HepG2 (cell line): Measurements from ENCODE around the gene KCNJ5.

Experiments
- EED ChIP-seq: sonication (generic); formaldehyde crosslinking; IDR thresholded peaks from 2 replicates; pipeline ENCODE4 v1.5.0; 2020; ENCODE audit warnings: mild to moderate bottlenecking, missing genetic modification reagents
- EHMT2 ChIP-seq: fragments of 200-600 bp; sonication (generic); IDR thresholded peaks from 2 replicates; pipeline ENCODE4 v1.7.0; 2017; ENCODE audit warnings: antibody characterized with exemption, low read depth, low read length, borderline replicate concordance
- EZH2 ChIP-seq: conservative IDR thresholded peaks from 2 replicates; pipeline ENCODE4 v1.6.1; 2012; ENCODE audit warnings: mild to moderate bottlenecking, low read depth, low read length, moderate library complexity
- JUND ChIP-seq: sonication (generic); formaldehyde crosslinking; IDR thresholded peaks from 2 replicates; pipeline ENCODE4 v1.8.0; 2022; ENCODE audit warnings: mild to moderate bottlenecking, missing genetic modification reagents
- MAFK ChIP-seq, 2 experiments: IDR thresholded peaks in 1 of 2; conservative IDR thresholded peaks in 1 of 2; 2 replicates each; pipeline ENCODE4 v1.6.1; 2011; ENCODE audit warnings: improper control_type of control experiment in 2 of 2, low read length in 2 of 2
- NRL ChIP-seq: sonication (generic); formaldehyde crosslinking; IDR thresholded peaks from 2 replicates; pipeline ENCODE4 v1.5.0; 2020; ENCODE audit warnings: missing genetic modification reagents, mild to moderate bottlenecking, moderate library complexity, borderline replicate concordance
- ZNF343 ChIP-seq: sonication (generic); formaldehyde crosslinking; IDR thresholded peaks from 2 replicates; pipeline ENCODE4 v1.4.0; 2020; ENCODE audit warnings: mild to moderate bottlenecking, missing genetic modification reagents

DNA sequence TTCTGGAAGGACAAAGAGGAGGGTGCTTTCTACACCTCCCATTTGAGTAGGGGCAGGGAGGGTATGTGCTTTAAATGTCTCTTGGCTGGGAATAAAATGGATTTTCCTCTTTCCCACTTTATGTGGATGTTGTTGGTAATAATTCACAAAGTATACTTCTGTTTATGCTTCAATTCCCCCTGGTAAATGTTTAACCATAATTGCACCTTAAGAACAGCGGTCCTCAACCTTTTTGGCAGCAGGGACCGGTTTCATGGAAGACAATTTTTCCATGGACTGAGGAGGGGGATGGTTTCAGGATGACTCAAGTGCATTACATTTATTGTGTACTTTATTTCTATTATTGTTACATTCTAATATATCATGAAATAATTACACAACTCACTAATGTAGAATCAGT lies 55.5 kb downstream of the KCNJ5 start:
- TF ChIP-seq EHMT2: no peak
- no peak for TF ChIP-seq NRL
- no peak for TF ChIP-seq JUND (CRISPR knock-in tag)
- TF ChIP-seq EZH2: no peak
- TF ChIP-seq ZNF343 (CRISPR knock-in tag): no peak
- no peak for TF ChIP-seq EED (CRISPR knock-in tag)
- no peak for TF ChIP-seq MAFK (conservative IDR thresholded peaks at IDR 0.05 in 1 of 2, IDR thresholded peaks at IDR 0.05 in 1 of 2; ENCODE audit: low read length in 2 of 2)
